Activated T-helper 2 cell treated with anti-CD3 and anti-CD28 coated beads, Interferon-gamma antibody, Interleukin-2, Interleukin-4, amounts not matched to agents 10 μg/mL and 5 μg/mL and 100 μg/mL, durations not matched to agents 14 hours and 24 hours and 36 hours (primary cell): ENCODE data around the gene NUP50. TPM values are rescaled to one million over a fixed set of nuclear protein-coding genes. Genes with fewer than 3 reads are reported as not detected.

Experiments used
- DNase-seq: peaks from one replicate; pipeline ENCODE4 v3.0.0; 2021; ENCODE audit warnings: low spot score
- H3K27ac Mint-ChIP-seq: one replicate; pipeline ENCODE4 v1.8.0; 2021; ENCODE audit warnings: mixed read lengths
- H3K27me3 Mint-ChIP-seq: one replicate; pipeline ENCODE4 v1.8.0; 2021; ENCODE audit warnings: low read depth, mixed read lengths
- H3K36me3 Mint-ChIP-seq: one replicate; pipeline ENCODE4 v1.8.0; 2021; ENCODE audit warnings: low read depth, mixed read lengths
- H3K4me1 Mint-ChIP-seq: one replicate; pipeline ENCODE4 v1.8.0; 2021; ENCODE audit warnings: low read depth, mixed read lengths
- H3K4me3 Mint-ChIP-seq: one replicate; pipeline ENCODE4 v1.8.0; 2021; ENCODE audit warnings: low read depth, mild to moderate bottlenecking, moderate library complexity, mixed read lengths
- H3K9me3 Mint-ChIP-seq: one replicate; pipeline ENCODE4 v1.8.0; 2021; ENCODE audit warnings: mixed read lengths
- intact Hi-C: fragments of 100-400 bp; cut with micrococcal nuclease; formaldehyde crosslinking; loops from one replicate; pipeline ENCODE4 v1.15.1; 2023
- total RNA-seq: library from RNA; stranded (reverse); gene quantifications from 2 replicates; pipeline ENCODE4 v1.2.3, GENCODE V29; 2022

NUP50 gene
- total RNA-seq, 1 donor from 2014 or later, result 150 TPM

DNA sequence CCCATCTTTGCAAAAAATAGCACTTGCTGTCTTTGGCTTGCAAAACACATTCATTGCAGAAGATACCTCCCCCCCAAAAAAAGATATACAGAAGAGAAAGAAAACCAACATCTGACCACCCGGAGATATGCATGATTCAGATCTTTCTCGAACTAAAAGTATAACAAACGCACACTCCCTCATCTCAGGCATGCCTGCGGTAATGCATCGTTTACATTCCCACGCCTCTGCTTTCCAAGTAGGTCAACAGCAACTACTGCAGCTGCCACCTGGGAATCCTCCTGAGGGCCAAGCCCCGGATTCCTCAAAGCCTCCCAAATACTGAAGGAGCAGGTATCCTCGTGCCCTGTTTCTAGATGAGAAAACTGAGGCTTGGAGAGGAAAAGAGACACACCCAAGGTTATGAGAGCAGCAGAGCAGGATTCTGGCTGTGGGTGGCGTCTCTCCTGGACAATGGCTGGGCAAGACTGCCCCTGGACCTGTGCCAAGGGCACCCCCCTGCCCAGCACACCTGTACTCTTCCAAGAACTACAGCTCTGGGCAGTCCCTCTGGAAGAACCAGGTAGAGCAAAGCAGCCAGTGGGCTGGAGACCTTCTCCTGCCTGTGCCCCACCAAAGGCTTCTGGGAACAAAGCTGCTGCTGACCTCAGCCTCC is 38.1 kb downstream of the NUP50 start:
- H3K4me1 Mint-ChIP-seq, result no peaks in the 10 kb centered on the region
- intact Hi-C loops, result no loop called here
- DNase-seq, result no peak
- no peaks in the 10 kb centered on the region for H3K36me3 Mint-ChIP-seq
- H3K27me3 Mint-ChIP-seq, result no peaks in the 10 kb centered on the region
- no peak overlapping the region for H3K4me3 Mint-ChIP-seq
- H3K9me3 Mint-ChIP-seq, result no peaks in the 10 kb centered on the region
- no peak overlapping the region for H3K27ac Mint-ChIP-seq

DNA sequence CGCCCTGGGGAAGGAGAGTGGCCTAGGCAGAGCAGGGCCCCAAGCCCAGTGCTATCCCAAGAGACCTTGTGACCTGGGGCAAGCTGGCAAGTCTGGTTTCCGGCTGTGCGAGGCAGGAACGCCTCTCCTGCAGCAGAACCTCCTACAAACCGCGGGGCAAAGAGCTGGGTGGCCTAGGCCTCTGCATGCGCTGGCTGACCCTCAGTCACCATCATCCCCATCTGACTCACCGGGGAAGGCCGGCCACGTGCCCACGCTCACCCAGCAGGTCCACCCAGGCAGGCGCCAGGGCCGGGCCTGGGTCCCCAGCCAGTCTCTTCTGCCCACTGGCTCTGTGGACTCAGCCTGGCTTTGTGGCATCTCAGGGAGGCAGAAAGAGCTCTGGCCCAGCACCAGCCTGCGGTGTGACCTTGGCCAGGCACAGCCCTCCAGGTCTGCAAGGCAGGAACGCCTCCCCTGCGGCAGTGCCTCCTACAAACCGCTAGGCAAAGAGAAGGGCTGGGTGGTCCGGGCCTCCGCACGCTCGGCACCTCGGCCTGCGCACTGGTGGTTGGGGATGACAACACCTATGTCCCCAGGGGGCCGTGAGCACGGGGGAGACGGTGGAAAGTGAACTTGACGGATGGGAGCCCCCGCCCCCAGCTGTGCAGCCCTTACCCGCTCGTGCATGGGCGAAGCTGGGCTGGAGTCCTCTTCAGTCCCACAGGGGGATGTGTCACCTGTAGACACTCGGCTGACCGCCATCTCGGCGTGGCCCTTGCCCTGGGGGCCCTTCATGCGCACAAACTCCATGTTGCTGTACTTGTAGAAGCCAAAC is 38.8 kb downstream of the NUP50 start:
- Mint-ChIP-seq H3K4me3 (no peak overlapping the region), H3K27me3 (no peaks in the 10 kb centered on the region), H3K9me3 (no peaks in the 10 kb centered on the region), H3K27ac (no peak overlapping the region), H3K4me1 (no peaks in the 10 kb centered on the region), H3K36me3 (no peaks in the 10 kb centered on the region)
- no peak for DNase-seq
- intact Hi-C loops, result no loop called here

DNA sequence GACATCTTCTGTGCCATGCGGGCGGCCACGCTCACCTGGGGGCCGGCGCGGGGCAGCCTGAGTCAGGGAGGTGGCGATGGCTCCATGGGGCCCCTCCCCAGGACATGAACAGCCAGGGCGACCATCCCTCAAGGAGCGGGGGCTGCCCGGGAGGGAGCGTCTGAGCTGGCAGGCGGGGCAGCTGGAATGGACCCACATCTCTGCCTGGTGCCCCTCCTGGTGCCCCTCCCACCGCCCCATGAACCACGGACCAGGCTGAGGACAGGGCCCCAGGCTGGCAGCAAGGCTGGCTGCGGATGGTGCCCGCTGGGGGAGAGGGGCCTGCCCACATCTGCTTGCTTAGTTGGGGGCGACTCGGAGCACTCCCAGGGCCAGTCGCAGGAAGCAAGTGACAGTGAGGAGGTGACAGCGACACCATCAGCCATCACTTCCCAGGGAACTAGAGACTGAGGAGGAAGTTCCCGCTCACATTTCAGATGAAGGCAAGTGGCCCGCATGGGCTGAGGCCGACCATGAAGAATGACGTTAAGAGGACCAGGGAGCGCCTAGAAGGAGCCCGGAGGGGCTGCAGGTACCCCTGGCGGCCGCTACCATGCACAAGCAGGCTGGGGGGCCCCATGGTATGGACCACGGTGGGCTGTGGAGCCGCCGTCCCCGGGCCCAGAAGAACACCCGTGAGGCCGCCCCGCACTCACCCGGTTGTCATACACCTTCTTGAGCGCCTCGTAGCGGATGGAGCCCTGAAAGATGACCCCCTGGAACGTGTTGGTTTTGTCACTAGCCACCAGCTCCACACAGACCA is 39.6 kb downstream of the NUP50 start:
- DNase-seq, result no peak
- H3K4me1 Mint-ChIP-seq, result no peaks in the 10 kb centered on the region
- H3K27me3 Mint-ChIP-seq, result no peaks in the 10 kb centered on the region
- H3K36me3 Mint-ChIP-seq, result no peaks in the 10 kb centered on the region
- no peaks in the 10 kb centered on the region for H3K9me3 Mint-ChIP-seq
- H3K27ac Mint-ChIP-seq, result no peak overlapping the region
- no peak overlapping the region for H3K4me3 Mint-ChIP-seq
- intact Hi-C loops, result no loop called here

DNA sequence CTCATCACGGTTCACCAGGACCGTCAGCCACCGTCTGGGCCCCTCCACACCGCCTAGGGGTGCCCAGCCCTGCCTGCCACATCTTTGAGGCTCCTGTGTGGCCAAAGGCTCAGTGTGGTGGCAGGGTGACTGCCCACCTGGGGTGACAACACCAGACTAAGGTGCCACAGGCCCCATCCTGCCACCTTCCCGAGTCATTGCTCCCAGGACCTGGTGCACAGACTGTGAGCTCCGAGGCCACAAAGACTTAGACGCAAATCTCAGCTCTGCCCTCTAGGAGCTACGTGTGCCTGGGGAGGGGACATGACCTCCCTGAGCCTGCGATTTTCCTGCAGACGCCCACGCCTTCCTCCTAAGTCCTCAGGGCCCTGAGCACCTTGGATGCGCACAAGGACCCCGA is 40.5 kb downstream of the NUP50 start:
- H3K27ac Mint-ChIP-seq, result no peak overlapping the region
- H3K4me1 Mint-ChIP-seq, result no peaks in the 10 kb centered on the region
- no peak overlapping the region for H3K4me3 Mint-ChIP-seq
- no peaks in the 10 kb centered on the region for H3K36me3 Mint-ChIP-seq
- DNase-seq, result no peak
- no peaks in the 10 kb centered on the region for H3K27me3 Mint-ChIP-seq
- H3K9me3 Mint-ChIP-seq, result no peaks in the 10 kb centered on the region
- intact Hi-C loops, result no loop called here

DNA sequence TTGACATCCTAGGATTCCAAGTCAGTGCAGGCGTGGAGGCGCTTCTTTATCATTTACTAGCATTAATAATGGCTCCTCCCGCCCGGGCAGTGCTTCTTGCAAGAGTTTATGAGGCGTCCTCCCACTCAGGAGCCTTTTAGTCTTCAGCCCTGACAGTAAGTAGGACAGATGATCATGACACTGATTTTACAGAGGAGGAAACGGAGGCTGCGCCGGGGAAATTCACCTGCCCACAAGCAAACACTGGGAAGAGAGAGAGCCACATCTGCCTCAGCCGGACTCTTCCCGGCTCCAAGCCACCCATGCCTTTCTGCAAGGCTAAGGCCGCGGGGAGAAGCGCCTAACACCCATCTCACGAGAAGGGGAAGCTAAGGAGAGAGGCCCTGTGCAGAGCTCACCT is 41.1 kb downstream of the NUP50 start:
- H3K4me3 Mint-ChIP-seq, result no peak overlapping the region
- H3K4me1 Mint-ChIP-seq, result no peaks in the 10 kb centered on the region
- H3K27ac Mint-ChIP-seq, result no peak overlapping the region
- DNase-seq, result no peak
- no peaks in the 10 kb centered on the region for H3K27me3 Mint-ChIP-seq
- intact Hi-C loops, result no loop called here
- H3K9me3 Mint-ChIP-seq, result no peaks in the 10 kb centered on the region
- no peaks in the 10 kb centered on the region for H3K36me3 Mint-ChIP-seq

DNA sequence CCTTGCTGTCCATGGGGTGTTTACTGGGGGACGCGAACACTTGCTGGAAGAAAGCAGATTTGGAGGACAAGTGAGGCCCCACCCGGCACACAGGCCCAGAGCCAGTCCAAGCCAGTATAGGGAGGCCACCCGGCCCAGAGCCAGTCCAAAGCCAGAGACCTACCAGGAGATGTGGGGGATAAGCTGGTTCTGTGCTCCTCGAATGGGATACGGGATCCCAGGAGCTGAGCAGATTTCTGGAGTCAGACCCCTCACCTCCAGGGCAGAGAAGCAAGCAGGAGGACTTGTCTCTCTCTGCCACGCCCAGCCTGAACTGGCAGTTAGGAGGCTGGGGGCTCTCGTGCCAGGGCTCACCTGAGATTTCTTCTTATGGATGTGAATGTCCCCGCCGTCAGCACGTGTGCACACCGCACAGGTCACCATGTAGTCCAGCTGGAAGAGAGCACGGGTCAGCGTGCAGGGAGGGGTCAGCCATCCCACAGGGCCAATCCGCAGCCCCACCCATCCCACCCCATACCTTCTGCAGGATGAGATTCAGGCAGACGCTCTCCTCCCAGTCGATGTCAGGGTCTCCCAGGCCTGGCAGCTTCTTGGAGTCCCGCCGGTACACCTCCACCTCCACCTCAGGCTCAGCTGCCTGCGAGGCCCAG is 41.7 kb downstream of the NUP50 start:
- Mint-ChIP-seq H3K4me1 (no peaks in the 10 kb centered on the region), H3K4me3 (no peak overlapping the region), H3K9me3 (no peaks in the 10 kb centered on the region), H3K27me3 (no peaks in the 10 kb centered on the region), H3K27ac (no peak overlapping the region), H3K36me3 (no peaks in the 10 kb centered on the region)
- DNase-seq, result no peak
- intact Hi-C loops, result no loop called here

DNA sequence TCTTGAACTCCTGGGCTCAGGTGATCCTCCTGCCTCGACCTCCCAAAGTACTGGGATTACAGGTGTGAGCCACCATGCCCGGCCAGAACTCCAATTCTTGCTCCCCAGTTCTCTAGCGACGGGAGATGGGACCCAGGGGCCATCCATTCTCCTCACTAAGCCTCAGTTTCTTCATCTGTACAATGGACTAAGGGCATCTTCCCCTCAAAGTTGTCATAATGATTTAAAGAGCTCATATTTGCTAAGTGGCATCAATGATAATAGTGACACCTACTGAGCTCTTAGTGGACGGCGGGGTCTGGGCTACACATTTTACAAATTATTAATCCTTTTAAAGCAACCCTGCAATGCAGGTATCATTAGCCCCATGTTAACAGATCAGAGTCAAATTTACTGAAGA is 42.5 kb downstream of the NUP50 start:
- Mint-ChIP-seq H3K4me1 (no peaks in the 10 kb centered on the region), H3K4me3 (no peak overlapping the region), H3K36me3 (no peaks in the 10 kb centered on the region), H3K27me3 (no peaks in the 10 kb centered on the region), H3K27ac (no peak overlapping the region), H3K9me3 (no peaks in the 10 kb centered on the region)
- intact Hi-C loops, result no loop called here
- DNase-seq, result no peak

DNA sequence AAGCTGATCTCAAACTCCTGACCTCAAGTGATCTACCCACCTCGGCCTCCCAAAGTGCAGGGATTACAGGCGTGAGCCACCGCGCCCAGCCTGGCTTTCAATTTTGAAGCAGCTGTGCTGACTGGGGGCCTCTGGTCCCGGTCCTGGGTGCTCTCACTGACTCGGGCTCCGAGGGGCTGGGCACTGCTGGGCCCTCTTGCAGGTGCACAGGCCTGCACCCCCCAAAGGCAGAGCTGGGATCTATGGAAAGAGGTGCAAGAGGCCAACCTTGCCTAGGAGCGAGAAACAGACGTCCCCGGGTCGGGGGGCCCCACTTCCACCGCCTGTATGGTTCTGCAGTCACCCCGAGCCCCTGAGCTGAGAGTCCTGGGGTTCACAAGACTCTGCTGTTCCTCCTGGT is 43.8 kb downstream of the NUP50 start:
- no peak overlapping the region for H3K4me3 Mint-ChIP-seq
- H3K36me3 Mint-ChIP-seq, result no peaks in the 10 kb centered on the region
- intact Hi-C loops, result no loop called here
- no peak overlapping the region for H3K27ac Mint-ChIP-seq
- no peaks in the 10 kb centered on the region for H3K27me3 Mint-ChIP-seq
- DNase-seq, result no peak
- no peaks in the 10 kb centered on the region for H3K9me3 Mint-ChIP-seq
- no peaks in the 10 kb centered on the region for H3K4me1 Mint-ChIP-seq

DNA sequence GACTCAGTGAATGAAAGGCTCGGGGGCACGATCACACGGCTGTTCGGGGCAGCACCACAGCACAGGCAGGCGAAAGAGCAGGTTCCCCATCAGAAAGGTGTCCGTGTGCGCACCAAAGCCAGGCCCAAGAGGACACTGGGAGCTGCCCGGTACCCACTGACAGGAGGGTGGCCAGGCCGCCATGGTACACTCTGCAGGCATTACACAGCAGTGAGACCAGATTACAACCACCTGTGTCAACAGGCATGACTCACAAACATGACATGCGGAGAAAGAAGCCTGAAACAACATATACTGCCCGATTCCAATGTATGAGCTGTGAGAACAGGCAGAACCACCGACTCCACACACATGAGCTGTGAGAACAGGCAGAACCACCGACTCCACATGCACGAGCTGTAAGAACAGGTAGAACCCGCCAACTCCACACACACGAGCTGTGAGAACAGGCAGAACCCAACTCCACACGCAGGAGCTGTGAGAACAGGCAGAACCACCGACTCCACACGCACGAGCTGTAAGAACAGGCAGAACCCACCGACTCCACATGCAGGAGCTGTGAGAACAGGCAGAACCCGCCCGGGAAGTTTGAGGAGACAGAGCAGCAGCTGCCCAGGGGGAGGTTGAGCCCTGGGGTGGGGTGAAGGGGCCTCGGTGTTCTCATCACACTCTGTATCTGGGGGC is 44.4 kb downstream of the NUP50 start:
- Mint-ChIP-seq H3K4me3 (no peak overlapping the region), H3K9me3 (no peaks in the 10 kb centered on the region), H3K4me1 (no peaks in the 10 kb centered on the region), H3K27ac (no peak overlapping the region), H3K36me3 (no peaks in the 10 kb centered on the region), H3K27me3 (no peaks in the 10 kb centered on the region)
- intact Hi-C loops, result no loop called here
- no peak for DNase-seq

DNA sequence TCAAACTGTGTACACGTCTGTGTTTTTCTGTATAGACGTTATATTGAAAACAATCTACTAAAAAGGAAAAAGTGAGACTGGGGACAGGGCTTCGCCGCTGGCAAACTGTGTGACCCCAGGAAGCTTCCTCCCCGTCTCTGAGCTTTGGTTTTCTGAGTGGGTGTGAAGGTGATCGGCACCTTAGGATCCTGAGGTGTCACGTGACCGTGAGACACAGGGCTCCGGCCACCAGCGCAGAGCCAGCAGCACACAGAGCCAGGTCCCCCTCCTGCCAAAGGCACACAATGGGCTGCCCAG is 44.9 kb downstream of the NUP50 start:
- no peak overlapping the region for H3K4me3 Mint-ChIP-seq
- no peaks in the 10 kb centered on the region for H3K36me3 Mint-ChIP-seq
- H3K4me1 Mint-ChIP-seq, result no peaks in the 10 kb centered on the region

DNA sequence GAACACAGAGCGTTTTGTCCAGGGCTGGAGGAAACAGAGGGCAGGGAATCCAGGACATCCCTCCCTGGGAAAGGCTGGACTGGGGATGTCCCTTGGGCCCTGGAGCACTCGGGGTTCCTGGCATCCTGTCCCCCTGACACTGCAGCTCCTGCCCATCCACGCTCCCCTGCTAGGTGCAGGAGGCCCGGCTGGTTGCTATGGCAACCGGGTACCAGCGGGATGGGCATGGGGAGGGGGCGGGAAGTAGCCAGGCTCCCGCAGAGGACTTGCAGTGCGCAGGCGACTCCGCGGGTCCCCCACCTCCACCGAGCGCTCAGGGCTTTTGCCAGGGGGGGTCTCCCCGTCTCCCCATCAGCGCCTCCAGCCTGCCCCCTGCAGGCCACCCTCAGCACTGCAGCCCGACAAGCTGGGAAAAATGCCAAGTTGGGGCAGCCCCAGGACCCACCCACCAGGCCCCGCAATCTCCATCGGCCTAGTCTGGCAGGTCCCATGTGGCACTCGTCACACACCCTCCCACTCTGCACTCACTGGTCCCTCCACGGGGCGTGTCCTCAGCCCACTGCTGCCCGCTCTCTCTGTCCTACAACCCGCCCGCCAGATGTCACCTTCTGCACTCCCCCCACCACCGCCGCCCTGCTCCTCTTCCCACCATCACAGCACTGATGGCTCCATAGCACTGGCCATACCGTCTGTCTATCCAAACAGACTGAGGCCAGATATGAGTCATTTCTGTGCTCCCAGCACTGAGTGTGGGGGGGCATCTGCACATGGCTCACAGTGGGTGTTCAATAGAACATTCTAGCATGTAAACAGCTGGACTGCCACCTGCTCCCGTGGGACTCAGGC is 45.5 kb downstream of the NUP50 start:
- no peaks in the 10 kb centered on the region for H3K36me3 Mint-ChIP-seq
- no peak overlapping the region for H3K27ac Mint-ChIP-seq
- no peaks in the 10 kb centered on the region for H3K4me1 Mint-ChIP-seq
- H3K9me3 Mint-ChIP-seq, result no peaks in the 10 kb centered on the region
- no peaks in the 10 kb centered on the region for H3K27me3 Mint-ChIP-seq
- intact Hi-C loops, result no loop called here
- H3K4me3 Mint-ChIP-seq, result no peak overlapping the region
- no peak for DNase-seq

More for the DNA sequence above, 44.9 kb downstream of the NUP50 start:
- no peak overlapping the region for H3K27ac Mint-ChIP-seq
- H3K27me3 Mint-ChIP-seq, result no peaks in the 10 kb centered on the region
- no peaks in the 10 kb centered on the region for H3K9me3 Mint-ChIP-seq
- DNase-seq, result no peak
- intact Hi-C loops, result no loop called here

DNA sequence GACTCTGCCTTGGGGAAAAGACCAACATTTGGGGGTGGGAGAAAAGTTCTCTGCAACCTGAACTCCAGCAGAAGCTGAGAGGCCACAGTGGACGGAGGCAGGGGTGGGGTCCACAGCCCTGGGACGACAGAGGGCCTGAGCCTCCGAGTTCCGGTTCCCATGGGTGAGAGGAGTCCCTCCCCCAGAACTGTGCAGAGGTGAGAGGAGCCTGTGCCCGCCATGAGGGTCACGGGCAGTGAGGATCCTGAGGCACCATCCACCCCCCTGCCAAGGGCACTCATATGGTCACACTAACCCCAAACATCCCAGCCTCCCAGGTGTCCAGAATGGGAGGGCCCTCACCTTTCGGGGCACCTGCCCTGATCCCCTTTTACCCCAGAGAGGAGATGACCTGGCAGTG is 46.4 kb downstream of the NUP50 start:
- intact Hi-C loops, result no loop called here
- H3K27ac Mint-ChIP-seq, result no peak overlapping the region
- H3K4me3 Mint-ChIP-seq, result no peak overlapping the region

More for the DNA sequence above, 46.4 kb downstream of the NUP50 start:
- Mint-ChIP-seq H3K27me3 (no peaks in the 10 kb centered on the region), H3K4me1 (no peaks in the 10 kb centered on the region), H3K36me3 (no peaks in the 10 kb centered on the region), H3K9me3 (no peaks in the 10 kb centered on the region)
- DNase-seq, result no peak
